ENCODE results near the gene RSPRY1. TPM values are rescaled to one million over a fixed set of nuclear protein-coding genes. Genes with fewer than 3 reads are reported as not detected.

RSPRY1 gene
- total RNA-seq, 4 donors from 2014 or later: 13.7 to 27.2 (median 23.1) TPM

DNA sequence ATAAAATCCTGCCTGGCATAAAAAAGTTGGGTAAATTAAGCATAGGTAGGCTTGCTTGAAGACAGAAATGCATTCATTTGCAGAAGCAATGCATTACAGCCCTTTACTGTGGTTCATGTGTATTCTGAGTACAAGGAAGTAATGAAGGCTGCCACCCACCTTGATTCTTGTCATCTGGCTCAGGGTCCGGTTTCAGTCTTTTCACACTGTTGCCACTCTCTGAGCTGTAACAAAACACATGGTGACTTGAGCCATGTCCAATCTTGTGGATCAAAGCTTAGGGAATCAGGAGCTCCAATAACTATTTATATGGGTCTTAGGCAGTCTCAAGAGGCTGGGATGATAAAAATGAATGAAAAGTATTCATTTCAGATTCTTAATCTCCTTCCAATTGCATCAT lies 22.3 kb upstream of the RSPRY1 start:
- no peak for DNase-seq
- peaks cover 5 to 84% (median 16%) of the 10 kb centered on the region in 3 donors for H3K36me3 ChIP-seq
- H3K9me3 ChIP-seq: no peaks in the 10 kb centered on the region
- no peak overlapping the region for H3K4me3 ChIP-seq
- no peak overlapping the region for H3K27ac ChIP-seq
- intact Hi-C loops (cut with DNase I): no loop called here
- no peak for TF ChIP-seq CTCF (IDR thresholded peaks at IDR 0.05)
- TF ChIP-seq POLR2A (IDR thresholded peaks at IDR 0.05): no peak
- 65 to 70% methylated on average over 1 of the region's 1 CpG for WGBS, 2 donors
- peaks cover 8 to 36% (median 22%) of the 10 kb centered on the region in 3 donors for H3K4me1 ChIP-seq
- H3K27me3 ChIP-seq: no peaks in the 10 kb centered on the region

DNA sequence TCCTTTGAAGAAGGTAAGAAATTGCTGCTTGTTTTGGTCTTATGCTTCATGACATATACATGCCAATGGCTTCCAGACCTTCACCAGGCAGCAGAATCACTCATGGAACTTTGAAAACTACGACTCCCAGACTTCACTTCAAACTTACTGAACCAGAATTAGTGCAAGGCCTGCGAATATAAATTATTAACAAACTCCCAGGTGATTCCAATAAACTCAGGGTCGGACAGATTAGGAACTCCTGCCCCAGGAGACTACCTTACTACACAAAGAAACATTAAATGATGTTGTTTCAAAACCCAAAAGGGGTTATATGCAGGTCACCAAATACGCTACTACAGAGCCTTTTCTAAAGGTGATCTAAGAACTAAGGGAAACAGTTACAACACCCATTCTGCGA lies 20.6 kb upstream of the RSPRY1 start:
- TF ChIP-seq POLR2A (IDR thresholded peaks at IDR 0.05) (no peak), CTCF (IDR thresholded peaks at IDR 0.05) (no peak)
- WGBS, 2 donors: 80% methylated on average over 5 of the region's 5 CpGs
- Histone ChIP-seq H3K36me3 (peaks cover 5 to 85% (median 15%) of the 10 kb centered on the region in 3 donors), H3K4me1 (peaks cover 8 to 34% (median 22%) of the 10 kb centered on the region in 3 donors), H3K27me3 (no peaks in the 10 kb centered on the region), H3K9me3 (no peaks in the 10 kb centered on the region), H3K27ac (peak overlapping the region in 1 of 4 donors; percentile 84), H3K4me3 (no peak overlapping the region)
- no peak for DNase-seq
- intact Hi-C loops (cut with DNase I): loop anchor here (5.0 kb wide), 1 partner anchor 73 kb away; the partner anchor contains the start of gene CPNE2

GRCh38 chr16:57165938-57166337 lies 20.2 kb upstream of the RSPRY1 start:
- intact Hi-C loops (cut with DNase I): loop anchor here (5.0 kb wide), 1 partner anchor 74 kb away; the partner anchor contains the start of gene CPNE2
- Histone ChIP-seq H3K27ac (peak overlapping the region in 3 of 4 donors; percentile 56 to 84 (median 82)), H3K36me3 (peaks cover 5 to 85% (median 18%) of the 10 kb centered on the region in 3 donors), H3K9me3 (no peaks in the 10 kb centered on the region), H3K4me1 (peaks cover 8 to 31% (median 22%) of the 10 kb centered on the region in 3 donors), H3K4me3 (no peak overlapping the region), H3K27me3 (no peaks in the 10 kb centered on the region)
- 58 to 83% methylated on average over 3 of the region's 3 CpGs for WGBS, 2 donors
- TF ChIP-seq POLR2A (IDR thresholded peaks at IDR 0.05) (no peak), CTCF (IDR thresholded peaks at IDR 0.05) (no peak)
- no peak for DNase-seq

DNA sequence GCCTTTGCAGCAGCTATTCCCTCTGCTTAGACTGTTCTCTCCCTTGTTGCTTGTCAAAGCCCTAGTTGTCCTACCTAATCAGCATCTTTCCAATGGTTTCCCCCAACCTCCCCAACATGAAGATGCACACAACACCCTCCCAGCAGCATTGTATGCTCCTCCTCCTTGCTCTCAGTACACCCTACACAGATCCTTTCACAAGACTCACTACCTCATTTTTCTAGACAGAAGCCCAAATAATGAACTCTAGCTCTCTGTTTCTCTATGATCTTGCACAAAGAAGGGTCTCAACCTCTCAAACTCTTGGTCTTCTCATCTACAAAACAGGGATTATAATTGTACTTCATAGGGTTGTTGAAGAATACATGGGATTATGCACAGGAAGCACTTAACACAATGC lies 19.7 kb upstream of the RSPRY1 start:
- intact Hi-C loops (cut with DNase I): loop anchor here (5.0 kb wide), 1 partner anchor 74 kb away; the partner anchor contains the start of gene CPNE2
- Histone ChIP-seq H3K4me1 (peaks cover 8 to 31% (median 22%) of the 10 kb centered on the region in 3 donors), H3K27me3 (no peaks in the 10 kb centered on the region), H3K9me3 (no peaks in the 10 kb centered on the region), H3K36me3 (peaks cover 5 to 85% (median 20%) of the 10 kb centered on the region in 3 donors), H3K27ac (peak overlapping the region; percentile 56 to 84 (median 76)), H3K4me3 (no peak overlapping the region)
- TF ChIP-seq CTCF (IDR thresholded peaks at IDR 0.05) (no peak), POLR2A (IDR thresholded peaks at IDR 0.05) (no peak)
- DNase-seq: no peak

DNA sequence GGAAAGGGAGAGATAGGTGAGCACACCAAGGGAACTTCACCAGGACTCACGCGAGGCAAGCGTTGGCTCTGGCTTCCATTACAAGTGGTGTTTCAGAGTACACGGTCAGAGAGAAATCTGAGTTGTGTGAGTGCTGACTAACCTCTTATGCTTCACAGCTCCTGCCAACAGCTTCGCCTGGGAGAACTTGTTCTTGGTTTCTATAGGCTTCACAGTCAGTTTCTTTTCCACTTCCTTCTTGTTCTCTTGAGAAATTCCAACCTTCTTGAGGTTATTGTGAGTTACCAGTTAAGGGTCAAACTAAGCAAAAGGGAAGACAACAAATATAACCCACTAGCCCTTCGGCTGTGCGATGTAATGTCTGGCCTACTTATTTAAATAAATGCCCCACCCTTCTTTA lies 19.2 kb upstream of the RSPRY1 start:
- TF ChIP-seq CTCF (IDR thresholded peaks at IDR 0.05): no peak
- TF ChIP-seq POLR2A (IDR thresholded peaks at IDR 0.05): no peak
- no peak for DNase-seq
- Histone ChIP-seq H3K27ac (peak overlapping the region; percentile 56 to 84 (median 76)), H3K4me1 (peaks cover 8 to 31% (median 22%) of the 10 kb centered on the region in 3 donors), H3K4me3 (no peak overlapping the region), H3K27me3 (no peaks in the 10 kb centered on the region), H3K9me3 (no peaks in the 10 kb centered on the region), H3K36me3 (peaks cover 5 to 85% (median 20%) of the 10 kb centered on the region in 3 donors)
- WGBS, 2 donors: 31 to 47% methylated on average over 7 of the region's 7 CpGs
- intact Hi-C loops (cut with DNase I): loop anchor here (5.0 kb wide), 1 partner anchor 75 kb away; the partner anchor contains the start of gene CPNE2
